HepG2 (cell line): ENCODE data around the gene ZNF33A.

Experiments
- ATRX ChIP-seq: sonication (generic); formaldehyde crosslinking; IDR thresholded peaks from 2 replicates; pipeline ENCODE4 v1.4.0; 2020; ENCODE audit warnings: missing genetic modification reagents, borderline replicate concordance
- EZH2 ChIP-seq: conservative IDR thresholded peaks from 2 replicates; pipeline ENCODE4 v1.6.1; 2012; ENCODE audit warnings: mild to moderate bottlenecking, low read depth, low read length, moderate library complexity
- FOSL2 ChIP-seq: sonication (generic); formaldehyde crosslinking; IDR thresholded peaks from 2 replicates; pipeline ENCODE4 v1.4.0; 2020; ENCODE audit warnings: missing genetic modification reagents
- MED8 ChIP-seq: sonication (generic); formaldehyde crosslinking; IDR thresholded peaks from 2 replicates; pipeline ENCODE4 v1.8.1; 2023; ENCODE audit warnings: mild to moderate bottlenecking, missing genetic modification reagents; ENCODE audit not compliant: insufficient replicate concordance
- PATZ1 ChIP-seq: sonication (generic); formaldehyde crosslinking; IDR thresholded peaks from 2 replicates; pipeline ENCODE4 v1.4.0; 2020; ENCODE audit warnings: missing genetic modification reagents
- PBX3 ChIP-seq: sonication (generic); formaldehyde crosslinking; IDR thresholded peaks from 2 replicates; pipeline ENCODE4 v1.8.1; 2023; ENCODE audit warnings: missing genetic modification reagents, inconsistent platforms, borderline replicate concordance
- POLR2AphosphoS5 ChIP-seq: IDR thresholded peaks from 2 replicates; pipeline ENCODE4 v1.6.1; 2012; ENCODE audit warnings: low read depth, low read length
- ZBTB33 ChIP-seq: sonication (generic); formaldehyde crosslinking; IDR thresholded peaks from 2 replicates; pipeline ENCODE4 v1.4.0; 2020; ENCODE audit warnings: missing genetic modification reagents
- ZBTB7B ChIP-seq: sonication (generic); formaldehyde crosslinking; IDR thresholded peaks from 2 replicates; pipeline ENCODE4 v1.4.0; 2020; ENCODE audit warnings: missing genetic modification reagents
- TF ChIP-seq, protein P1 (sequence below): sonication (generic); formaldehyde crosslinking; IDR thresholded peaks from 2 replicates; pipeline ENCODE4 v1.4.0; 2020; ENCODE audit warnings: missing genetic modification reagents

GRCh38 chr10:38112159-38112558 is 101.7 kb downstream of the ZNF33A start:
- TF ChIP-seq ZBTB33 (CRISPR knock-in tag) (no peak), PBX3 (no peak), MED8 (CRISPR knock-in tag) (no peak), EZH2 (no peak), POLR2AphosphoS5 (no peak), PATZ1 (no peak), ZBTB7B (CRISPR knock-in tag) (no peak), ATRX (CRISPR knock-in tag) (no peak), FOSL2 (CRISPR knock-in tag) (no peak)
- TF ChIP-seq, protein P1, sequence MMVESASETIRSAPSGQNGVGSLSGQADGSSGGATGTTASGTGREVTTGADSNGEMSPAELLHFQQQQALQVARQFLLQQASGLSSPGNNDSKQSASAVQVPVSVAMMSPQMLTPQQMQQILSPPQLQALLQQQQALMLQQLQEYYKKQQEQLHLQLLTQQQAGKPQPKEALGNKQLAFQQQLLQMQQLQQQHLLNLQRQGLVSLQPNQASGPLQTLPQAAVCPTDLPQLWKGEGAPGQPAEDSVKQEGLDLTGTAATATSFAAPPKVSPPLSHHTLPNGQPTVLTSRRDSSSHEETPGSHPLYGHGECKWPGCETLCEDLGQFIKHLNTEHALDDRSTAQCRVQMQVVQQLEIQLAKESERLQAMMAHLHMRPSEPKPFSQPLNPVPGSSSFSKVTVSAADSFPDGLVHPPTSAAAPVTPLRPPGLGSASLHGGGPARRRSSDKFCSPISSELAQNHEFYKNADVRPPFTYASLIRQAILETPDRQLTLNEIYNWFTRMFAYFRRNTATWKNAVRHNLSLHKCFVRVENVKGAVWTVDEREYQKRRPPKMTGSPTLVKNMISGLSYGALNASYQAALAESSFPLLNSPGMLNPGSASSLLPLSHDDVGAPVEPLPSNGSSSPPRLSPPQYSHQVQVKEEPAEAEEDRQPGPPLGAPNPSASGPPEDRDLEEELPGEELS (CRISPR knock-in tag) = no peak
